GM12891 (cell line): ENCODE data around the gene EFL1.

Experiments
- PAX5 ChIP-seq: IDR thresholded peaks from 2 replicates; pipeline ENCODE4 v1.6.1; 2011; ENCODE audit warnings: low read length, moderate library complexity, mild to moderate bottlenecking; ENCODE audit not compliant: insufficient read depth, severe bottlenecking
- POLR2A ChIP-seq: IDR thresholded peaks from 2 replicates; pipeline ENCODE4 v1.6.1; 2011; ENCODE audit warnings: low read depth, low read length, control low read depth
- POLR2AphosphoS5 ChIP-seq: IDR thresholded peaks from 2 replicates; pipeline ENCODE4 v1.6.1; 2011; ENCODE audit warnings: low read depth, low read length, control low read depth
- POU2F2 ChIP-seq: IDR thresholded peaks from 2 replicates; pipeline ENCODE4 v1.6.1; 2011; ENCODE audit warnings: low read depth, mild to moderate bottlenecking, control low read depth, low read length, moderate library complexity
- SPI1 ChIP-seq: IDR thresholded peaks from 2 replicates; pipeline ENCODE4 v1.6.1; 2011; ENCODE audit warnings: low read depth, low read length, control low read depth
- TAF1 ChIP-seq: IDR thresholded peaks from 2 replicates; pipeline ENCODE4 v1.6.1; 2011; ENCODE audit warnings: low read depth, low read length, control low read depth

DNA sequence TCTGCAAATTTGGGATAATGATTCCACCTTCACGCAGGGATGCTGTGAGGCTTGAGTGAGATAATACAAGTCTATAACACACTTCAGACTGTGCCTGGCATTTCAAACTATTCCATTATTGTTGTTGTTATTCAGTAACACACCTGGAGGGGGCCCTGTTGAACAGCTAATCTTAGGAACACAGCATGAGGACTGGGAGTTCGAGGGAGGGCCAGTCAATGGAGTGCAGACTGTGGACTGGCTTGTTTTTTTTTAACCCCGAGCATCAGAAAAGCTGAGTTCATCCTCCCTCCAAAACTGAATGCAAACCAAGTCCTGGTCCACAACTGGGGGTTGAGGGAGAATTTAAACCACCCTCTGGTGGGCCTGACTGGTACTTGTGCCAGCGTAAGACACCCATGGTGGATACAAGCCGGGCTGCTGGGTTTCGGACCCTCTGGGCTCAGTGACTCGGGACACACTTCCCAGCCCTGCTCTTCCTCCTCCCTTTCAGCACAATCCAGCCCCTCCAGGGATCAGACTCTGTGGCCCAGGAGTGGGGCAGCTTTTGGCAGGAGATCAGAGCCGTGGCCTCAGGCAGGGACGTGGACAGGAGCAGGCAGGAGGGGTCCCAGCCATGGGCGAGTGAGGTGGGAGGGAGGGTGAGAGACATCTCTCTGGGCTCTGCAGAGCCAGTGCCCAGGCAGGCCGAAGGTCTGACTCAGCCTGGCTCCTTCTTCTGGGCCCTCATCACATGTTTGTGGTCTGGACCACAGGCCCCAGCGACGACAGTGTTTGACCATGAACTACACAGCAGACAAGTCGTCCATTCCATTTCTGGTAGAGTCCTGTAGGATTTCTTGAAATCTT is 180.4 kb downstream of the EFL1 start:
- TF ChIP-seq POLR2A (no peak), POLR2AphosphoS5 (no peak), TAF1 (no peak), SPI1 (no peak), POU2F2 (no peak), PAX5 (no peak)
